CD4-positive, alpha-beta T cell treated with Interleukin-21 for 1 hour (primary cell): ENCODE results near the gene SLC25A6.
A peak's percentile ranks its signal among the peaks of the same experiment; 100 is the strongest.
"Not testable (repeated sequence)": the region's sequence is repeated elsewhere in the genome, so short reads cannot be mapped to it uniquely, and the experiment has no call there.

Source experiments
- DNase-seq: peaks from one replicate; pipeline ENCODE4 v3.0.0-alpha.2; 2020

SLC25A6 gene

DNA sequence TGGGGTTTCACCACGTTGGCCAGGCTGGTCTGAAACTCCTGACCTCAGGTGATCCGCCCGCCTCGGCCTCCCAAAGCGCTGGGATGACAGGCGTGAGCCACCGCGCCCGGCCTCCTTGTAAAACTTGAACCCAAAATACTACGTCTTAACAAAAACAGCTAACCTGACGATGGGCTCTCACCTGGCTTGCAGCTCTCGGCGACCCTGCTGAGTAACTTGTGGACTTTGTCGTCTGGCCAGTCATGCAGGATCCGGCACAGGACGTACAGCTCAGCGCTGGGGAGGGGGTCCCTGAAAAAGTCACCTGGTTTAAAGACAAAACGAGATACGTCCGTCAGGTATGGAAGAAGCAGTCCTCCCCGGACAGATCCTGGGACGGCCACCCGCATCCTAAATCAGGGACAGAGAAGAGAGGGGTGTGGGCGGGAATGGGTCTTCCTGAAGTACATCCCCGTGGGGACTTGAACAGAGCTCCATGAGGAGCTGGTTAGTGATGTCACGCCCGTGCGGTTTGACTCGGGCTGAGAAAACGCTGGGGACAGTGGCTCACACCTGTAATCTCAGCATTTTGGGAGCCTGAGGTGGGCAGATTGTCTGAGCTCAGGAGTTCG lies 20.7 kb upstream of the SLC25A6 start:
- no peak for DNase-seq

DNA sequence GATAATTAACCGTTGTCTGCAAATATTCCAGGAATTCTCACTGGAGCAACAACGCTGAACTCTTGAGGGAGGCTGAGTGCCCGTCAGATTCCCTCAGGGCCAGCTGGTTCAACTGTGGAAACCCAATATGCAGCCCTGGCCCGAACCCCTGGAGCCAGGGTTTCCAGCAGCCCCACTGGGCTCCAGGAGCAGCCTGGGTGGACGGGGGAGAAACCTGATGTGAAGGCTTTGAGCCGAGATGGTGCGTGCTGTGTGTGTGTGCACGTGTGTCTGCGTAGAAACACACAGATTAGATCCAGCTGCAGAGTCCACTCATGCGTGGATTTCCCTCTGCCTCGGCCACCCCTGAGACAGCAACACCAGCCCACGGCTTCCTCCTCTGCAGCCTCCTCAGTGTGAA lies 19.4 kb upstream of the SLC25A6 start:
- no peak for DNase-seq

DNA sequence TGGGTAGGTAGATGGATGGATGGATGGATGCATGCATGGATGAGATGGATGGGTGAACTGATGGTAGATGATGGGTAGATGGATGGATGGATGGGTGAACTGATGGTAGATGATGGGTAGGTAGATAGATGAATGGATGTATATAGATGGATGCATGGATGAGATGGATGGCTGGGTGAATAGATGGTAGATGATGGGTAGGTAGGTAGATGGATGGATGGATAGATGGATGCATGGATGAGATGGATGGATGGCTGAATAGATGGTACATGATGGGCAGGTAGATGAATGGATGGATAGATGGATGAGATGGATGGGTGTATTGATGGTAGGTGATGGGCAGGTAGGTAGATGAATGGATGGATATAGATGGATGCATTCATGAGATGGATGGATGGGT lies 15.1 kb upstream of the SLC25A6 start:
- DNase-seq: no peak

DNA sequence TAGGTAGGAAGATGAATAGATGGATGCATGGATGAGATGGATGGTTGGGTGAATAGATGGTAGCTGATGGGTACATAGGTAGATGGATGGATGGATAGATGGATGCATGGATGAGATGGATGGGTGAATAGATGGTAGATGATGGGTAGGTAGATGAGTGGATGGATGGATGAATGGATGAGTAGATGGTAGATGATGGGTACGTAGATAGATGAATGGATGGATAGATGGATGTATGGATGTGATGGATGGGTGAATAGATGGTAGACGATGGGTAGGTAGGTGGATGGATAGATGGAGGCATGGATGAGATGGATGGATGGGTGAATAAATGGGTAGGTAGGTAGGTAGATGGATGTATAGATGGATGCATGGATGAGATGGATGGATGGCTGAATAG lies 13.9 kb upstream of the SLC25A6 start:
- not testable (repeated sequence) for DNase-seq

DNA sequence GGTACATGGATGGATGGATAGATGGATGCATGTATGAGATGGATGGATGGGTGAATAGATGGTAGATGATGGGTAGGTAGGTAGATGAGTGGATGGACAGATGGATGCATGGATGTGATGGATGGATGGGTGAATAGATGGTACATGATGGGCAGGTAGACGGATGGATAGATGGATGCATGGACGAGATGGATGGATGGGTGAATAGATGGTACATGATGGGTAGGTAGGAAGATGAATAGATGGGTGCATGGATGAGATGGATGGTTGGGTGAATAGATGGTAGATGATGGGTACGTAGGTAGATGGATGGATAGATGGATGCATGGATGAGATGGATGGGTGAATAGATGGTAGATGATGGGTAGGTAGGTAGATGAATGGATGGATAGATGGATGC lies 12.0 kb upstream of the SLC25A6 start:
- not testable (repeated sequence) for DNase-seq

DNA sequence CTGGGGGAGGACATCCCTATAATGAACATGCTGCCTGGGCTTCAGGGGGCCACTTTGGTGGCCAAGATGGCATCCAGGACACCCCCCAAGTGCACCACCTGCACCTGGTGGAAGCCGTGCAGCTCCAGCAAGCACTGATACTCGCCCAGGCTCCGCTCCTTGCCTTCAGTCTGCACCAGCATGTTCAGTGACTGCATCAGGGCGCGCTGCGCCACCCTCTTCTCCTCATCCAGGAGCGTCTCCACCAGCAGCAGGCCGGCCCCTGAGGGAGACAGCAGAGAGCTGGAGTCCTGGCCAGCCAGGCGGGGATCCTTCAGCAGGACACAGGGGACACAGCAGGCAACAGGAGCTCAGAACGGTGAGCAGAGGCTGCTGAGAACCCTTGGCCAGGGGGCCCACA lies 11.3 kb upstream of the SLC25A6 start:
- no peak for DNase-seq

DNA sequence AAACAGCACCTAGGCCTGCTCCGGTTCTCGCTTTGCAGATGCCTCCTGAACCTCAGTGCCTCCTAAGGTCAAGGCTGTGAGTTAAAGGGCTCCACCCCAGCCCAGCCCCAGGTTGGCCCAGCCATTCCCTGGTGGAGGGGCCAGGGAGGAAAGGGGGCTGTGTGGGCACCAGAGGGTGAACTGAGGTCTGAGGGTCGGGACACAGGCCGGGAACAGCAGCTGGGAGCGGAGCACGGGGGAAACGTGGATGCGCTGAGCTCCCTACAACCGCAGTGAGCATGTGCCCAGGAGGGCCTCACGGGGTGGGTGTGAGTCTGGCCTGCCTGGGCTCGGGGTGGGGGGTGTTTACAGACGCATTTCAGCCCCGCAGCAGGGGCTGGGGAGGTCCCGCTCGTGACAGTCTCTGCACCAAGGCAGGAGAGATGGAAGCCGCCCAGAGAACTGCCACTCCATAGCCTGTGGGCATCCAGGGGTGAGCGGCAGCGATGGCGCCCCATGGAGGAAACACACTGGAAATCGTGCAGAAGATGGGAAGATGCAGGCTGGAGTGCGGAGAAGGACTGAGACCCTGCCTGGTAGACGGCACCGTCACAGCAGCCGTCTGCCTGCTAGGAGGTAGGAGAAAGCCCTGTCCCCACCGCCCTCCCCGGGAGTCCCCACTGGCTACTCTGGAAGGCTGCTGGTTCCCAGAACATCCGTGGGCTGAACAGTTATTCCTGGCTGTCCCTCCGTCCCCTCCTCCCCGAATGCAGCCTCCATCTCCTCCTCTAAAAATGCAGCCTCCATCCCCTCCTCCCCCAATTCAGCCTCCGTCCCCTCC lies 9.9 kb upstream of the SLC25A6 start:
- no peak for DNase-seq

DNA sequence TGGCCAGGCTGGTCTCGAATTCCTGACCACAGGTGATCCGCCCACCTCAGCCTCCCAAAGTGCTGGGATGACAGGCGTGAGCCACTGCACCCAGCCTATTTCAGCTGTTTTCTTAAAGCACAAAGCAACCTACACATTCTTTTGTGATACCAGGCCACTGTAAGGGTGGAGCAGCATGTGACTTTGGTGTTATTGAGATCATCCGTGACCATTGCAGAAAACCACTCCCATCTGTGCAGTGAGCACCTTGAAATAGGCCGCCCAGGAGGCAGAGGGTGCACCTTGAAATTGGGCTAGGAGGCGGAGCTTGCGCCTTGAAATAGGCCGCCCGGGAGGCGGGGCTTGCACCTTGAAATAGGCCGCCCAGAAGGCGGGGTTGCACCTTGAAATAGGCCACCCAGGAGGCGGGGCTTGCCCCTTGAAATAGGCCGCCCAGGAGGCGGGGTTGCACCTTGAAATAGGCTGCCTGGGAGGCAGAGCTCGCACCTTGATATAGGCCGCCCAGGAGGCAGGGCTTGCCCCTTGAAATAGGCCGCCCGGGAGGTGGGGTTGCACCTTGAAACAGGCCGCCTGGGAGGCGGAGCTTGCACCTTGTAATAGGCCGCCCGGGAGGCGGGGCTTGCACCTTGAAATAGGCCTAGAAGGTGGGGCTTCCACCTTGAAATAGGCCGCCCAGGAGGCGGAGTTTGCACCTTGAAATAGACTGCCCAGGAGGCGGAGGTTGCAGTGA lies 9.0 kb upstream of the SLC25A6 start:
- DNase-seq: no peak

DNA sequence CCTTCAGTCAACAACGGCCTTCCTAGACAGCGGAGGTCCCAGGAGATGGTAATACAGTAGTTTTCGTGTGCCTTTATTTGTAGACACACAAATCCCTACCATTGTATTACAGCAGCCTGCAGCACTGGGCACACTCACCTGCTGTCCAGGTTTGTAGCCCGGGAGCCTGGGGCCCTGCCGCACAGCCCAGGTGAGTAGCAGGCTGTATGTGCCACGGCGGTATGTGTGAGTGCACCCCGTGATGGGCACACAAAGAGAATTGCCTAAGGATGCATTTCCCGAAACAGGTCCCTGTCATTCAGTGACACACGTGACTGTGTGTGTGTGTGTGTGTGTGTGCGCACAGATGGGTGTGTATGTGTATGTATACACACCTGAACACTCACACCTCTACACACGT lies 8.1 kb upstream of the SLC25A6 start:
- DNase-seq: no peak

DNA sequence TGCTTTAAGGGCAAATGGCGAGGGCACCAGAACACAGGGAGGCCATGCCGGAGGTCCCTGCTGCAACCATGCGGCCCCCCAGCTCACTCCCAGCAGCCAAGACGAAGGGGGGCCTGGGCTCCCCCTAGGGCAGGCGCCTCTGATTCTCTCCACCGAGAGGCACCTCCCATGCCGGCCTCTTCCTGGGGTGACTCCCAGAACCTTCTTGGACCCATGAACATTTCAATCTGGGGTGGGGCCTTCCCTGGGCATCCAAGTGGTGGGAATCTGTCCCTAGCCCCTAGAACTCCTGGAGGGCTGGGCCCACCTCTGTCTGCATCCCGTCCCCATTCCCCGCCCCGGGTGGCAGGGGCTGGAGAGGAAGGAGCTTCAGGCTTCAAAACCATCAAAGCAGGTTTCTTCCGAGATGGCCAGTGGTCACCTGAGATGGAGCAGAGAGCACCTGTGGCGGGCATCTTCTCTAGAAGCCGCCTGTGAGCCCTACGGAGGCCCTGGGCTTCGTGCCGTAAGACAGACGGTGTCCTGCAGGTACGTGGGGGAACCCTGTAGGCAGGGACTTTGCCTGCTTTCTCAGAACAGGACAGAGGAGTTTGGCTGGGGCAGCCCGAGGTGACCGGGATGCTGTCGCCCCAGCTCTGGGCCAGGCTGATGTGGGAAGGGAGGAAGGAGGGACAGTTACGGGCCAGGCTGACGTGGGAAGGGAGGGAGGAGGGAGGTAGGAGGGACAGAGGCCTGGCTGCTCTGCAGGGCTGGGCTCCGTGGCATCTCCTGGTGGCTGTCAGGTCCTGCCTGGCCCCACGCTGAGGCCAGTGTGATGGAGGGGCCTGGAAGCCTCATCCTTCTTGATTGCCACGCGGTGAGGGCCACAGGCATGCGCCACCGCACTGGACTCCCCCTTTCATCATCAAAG lies 6.8 kb upstream of the SLC25A6 start:
- no peak for DNase-seq

DNA sequence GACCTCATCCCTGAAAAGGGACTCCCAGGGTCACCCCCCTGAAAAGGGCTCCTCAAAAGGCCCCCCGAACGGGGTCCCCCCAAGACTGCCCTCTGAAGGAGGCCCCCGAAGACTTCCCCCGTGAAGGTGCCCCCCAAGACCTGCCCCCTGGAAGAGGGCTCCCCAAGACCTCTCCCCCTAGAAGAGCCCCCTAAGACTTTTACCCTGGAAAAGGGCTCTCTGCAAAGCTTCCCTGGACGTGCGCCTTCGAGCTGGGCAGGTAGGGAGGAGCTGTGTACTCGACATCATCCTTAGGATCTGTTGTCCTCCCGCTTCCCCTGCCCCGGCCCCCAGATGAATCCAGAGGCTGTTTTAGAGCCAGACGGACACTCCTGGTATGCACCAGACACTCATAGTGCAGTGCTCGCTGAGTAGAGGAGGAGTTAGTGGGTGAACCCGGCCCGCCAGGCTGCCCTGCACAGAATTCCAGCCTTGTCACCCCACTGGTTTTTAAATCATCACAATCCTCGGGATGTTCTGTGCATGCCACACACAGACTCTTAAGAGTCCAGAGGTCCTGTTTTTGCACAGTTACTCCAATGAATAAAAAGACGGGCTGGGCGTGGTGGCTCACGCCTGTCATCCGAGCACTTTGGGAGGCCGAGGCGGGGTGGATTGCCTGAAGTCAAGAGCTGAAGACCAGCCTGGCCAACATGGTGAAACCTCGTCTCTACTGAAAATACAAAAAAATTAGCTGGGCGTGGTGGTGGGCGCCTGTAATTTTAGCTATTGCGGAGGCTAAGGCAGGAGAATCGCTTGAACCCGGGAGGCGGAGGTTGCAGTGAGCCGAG lies 5.7 kb upstream of the SLC25A6 start:
- DNase-seq: no peak

DNA sequence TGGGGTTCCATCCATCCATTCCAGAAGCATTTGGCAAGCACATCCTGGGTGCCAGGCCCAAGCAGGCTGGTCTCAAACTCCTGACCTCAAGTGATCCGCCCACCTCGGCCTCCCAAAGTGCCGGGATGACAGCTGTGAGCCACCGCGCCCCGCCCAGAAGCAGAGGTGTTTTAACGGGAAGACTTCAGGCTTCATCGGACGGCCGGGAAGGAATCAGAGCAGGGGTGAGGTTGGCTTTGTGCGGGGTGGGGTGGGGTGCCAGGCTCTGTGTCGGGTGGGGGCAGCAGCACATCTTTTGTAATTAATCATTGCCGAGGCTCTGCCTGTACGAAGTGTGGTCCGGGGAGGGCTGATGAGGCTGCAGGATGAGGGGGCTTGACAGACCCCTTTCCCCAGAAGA lies 5.1 kb upstream of the SLC25A6 start:
- DNase-seq: no peak

DNA sequence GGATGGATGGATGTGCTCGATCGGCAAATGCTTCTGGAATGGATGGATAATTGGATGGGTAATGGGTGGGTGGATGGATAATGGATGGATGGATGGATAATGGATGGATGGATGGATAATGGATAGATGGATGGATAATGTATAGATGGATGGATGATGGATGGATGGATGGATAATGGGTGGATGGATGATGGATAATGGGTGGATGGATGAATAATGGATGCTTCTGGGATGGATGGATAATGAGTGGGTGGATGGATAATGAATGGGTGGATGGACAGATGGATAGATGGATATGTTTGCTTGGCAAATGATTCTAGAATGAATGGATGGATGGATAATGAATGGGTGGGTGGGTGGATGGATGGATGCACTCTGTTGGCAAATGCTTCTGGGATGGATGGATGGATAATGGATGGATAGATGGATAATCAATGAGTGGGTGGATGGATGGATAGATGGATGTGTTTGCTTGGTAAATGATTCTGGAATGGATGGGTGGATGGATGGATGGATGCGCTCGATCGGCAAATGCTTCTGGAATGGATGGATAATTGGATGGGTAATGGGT lies 3.8 kb upstream of the SLC25A6 start:
- DNase-seq: no peak

DNA sequence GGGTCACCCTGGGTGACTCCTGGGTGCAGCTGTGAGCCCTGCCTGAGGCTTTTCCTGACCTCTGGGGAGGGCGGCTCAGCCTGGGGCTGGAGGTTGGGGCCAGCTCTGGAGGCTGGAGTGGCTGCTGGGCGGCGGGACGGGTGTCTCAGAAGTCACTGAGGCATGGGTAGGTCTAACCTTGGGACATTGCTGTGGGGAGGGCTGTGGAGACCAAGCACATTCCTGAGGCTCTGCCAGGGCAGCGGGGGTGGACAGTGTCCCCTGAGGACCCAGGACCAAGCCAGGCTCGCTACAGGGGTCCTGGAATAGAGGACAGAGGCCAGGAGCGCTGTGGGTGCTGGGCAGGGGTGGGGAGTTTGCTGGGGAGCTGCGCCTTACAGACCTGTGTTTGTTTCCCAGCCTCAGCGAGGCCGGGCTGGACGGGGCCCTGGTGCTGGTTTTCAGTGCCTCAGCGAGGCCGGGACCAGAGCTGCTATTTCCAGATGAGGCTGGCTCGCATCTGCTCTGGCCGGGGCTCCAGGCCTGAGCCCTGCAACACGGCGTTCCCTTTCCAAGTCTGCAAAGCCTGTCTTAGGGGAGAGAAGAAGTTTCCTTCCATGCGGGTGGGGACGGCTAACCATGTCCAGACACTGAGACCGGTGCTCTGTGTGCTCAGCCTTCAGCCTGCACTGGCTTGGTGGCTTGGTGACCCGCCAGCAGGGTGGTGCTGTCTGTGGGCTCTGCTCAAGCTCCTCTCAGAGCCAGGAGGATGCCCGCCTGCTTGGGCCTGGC lies 3.0 kb upstream of the SLC25A6 start:
- DNase-seq: no peak

DNA sequence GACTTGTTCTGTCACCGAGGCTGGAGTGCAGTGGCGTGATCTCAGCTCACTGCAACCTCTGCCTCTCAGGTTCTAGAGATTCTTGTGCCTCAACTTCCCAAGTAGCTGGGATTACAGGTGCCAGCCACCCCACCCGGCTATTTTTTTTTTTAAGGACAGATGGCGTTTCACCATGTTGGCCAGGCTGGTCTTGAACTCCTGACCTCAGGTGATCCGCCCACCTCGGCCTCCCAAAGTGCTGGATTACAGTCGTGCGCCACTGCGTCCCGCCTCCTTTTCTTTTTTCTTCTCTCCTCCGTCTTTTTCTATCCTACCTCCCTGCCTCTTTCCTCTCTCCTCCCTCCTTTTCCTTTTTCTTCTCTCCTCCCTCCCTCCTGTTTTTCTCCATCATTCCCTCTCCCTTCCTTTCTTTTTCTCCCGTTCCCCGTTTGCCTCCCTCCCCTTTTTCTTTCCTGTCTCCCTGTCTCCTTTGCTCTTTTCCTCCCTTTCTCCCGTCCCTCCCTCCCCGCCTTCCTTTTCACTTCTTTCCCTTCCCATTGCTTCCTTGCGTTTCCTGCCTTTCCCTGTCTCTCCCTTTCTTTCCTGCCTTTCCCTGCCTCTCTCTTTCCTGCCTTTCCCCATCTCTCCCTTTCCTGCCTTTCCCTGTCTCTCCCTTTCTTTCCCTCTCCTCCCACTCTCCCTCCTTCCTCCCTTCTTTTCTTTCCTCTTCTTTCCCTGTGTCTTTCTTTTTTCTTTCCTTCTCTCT lies 2.1 kb upstream of the SLC25A6 start:
- DNase-seq: no peak

DNA sequence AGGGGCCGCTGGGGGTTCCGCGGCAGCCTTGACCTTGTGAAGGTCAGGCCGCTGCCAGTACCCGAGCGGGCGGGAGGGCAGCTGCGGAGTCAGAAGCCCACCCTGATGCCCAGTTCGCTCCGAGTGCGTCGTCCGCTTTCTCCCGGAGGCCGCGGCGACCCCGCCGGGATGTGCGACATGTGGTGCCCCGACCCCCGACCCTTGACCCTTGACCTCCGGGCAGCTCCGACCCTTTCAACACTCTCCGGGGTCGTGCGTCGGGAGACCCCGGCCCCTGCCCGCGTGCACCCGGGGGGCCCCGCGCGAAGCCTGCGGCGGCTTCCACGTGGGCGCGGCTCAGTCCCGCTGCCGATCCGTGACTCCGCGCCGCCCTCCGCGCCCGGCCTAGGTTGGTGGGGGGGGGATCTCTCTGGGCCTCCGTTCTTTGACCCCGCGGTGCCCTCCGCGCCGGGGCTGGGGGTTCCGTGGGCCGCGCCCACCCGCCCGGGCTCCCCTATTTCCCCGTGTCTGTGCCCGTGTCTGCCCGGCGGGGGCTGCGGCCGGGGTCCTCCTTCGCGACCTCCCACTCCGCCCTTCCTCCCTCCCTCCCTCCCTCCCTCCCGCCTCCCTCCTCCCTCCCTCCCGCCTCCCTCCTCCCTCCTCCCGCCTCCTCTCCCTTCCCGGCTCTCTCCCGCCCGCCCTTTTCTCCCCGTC lies 609 bp upstream of the SLC25A6 start:
- no peak for DNase-seq

DNA sequence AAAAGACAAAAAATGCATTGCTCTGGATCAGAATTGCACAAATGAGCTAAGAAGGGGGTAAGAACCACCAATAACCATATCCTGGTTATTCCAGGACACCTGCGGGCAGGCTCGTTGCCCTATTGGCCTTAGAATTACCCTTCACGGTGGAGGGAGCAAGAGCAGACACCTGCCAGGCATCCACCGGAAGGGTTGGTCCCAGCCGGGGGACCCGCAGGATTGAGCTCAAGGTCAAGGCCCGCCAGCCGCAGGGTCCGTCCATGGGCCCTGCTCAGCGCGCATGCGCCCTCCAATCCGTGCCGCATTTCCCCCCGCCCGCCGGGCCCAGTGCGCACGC lies 575 bp downstream of the SLC25A6 start:
- DNase-seq: peak; percentile 93

DNA sequence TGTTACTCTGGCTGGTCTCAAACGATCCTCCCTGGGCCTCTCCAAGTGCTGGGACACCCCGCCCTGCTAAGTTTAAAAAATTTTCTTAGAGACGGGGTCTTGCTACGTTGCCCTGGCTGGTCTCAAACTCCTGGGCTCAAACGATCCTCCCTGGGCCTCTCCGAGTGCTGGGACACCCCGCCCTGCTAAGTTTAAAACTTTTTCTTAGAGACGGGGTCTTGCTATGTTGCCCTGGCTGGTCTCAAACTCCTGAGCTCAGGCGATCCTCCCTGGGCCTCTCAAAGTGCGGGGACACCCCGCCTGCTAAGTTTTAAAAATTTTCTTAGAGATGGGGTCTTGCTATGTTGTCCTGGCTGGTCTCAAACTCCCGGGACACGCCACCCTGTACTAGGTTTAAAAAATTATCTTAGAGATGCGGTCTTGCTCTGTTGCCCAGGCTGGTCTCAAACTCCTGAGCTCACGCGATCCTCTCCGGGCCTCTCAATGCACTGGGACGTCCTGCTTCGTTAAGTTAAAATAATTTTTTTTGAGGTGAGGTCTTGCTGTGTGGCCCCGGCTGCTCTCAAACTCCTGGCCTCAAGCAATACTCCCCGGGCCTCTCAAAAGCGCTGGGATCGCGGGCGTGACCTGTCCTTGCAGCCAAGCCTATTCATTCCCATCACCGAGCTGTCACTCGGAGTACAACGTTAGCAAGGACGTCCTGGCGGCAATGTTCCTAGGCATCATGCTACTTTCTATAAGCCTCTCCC lies 1.1 kb downstream of the SLC25A6 start:
- DNase-seq: no peak

DNA sequence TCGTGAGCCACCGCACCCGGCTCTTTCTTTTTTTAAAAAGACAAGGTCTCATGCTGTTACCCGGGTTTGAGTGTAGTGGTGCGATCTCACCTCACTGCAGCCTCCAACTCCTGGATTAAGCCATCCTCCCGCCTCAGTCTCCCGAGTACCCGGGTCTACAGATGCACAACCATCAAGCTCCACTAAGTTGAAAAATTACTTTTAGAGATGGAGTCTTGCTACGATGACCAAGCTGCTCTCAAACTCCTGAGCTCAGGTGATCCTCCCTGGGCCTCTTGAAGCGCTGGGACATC lies 2.0 kb downstream of the SLC25A6 start:
- no peak for DNase-seq
